Mesenchymal stem cell (in vitro differentiated cells and primary cell): ENCODE data around the gene LRIT1.

Experiments
- DNase-seq: peaks from one replicate; pipeline ENCODE4 v3.0.0-alpha.2; 2013
- H2AFZ ChIP-seq: one replicate; pipeline ENCODE4 v1.6.1; 2013; ENCODE audit warnings: low read depth, mild to moderate bottlenecking, control low read depth, inconsistent platforms, low read length, moderate library complexity
- H2AK5ac ChIP-seq: 2 replicates; pipeline ENCODE4 v1.6.1; 2013; ENCODE audit warnings: low read length, moderate library complexity, mild to moderate bottlenecking, inconsistent platforms; ENCODE audit not compliant: severe bottlenecking
- H2BK120ac ChIP-seq: one replicate; pipeline ENCODE4 v1.6.1; 2013; ENCODE audit warnings: low read depth, mild to moderate bottlenecking, inconsistent platforms, low read length, moderate library complexity
- H2BK12ac ChIP-seq, 2 experiments: one replicate each; pipeline ENCODE4 v1.6.1; 2013; ENCODE audit warnings: inconsistent platforms in 2 of 2, low read length in 2 of 2, mild to moderate bottlenecking in 2 of 2, moderate library complexity in 2 of 2, control low read depth in 1 of 2
- H2BK15ac ChIP-seq: one replicate; pipeline ENCODE4 v1.6.1; 2013; ENCODE audit warnings: mild to moderate bottlenecking, low read depth, inconsistent platforms; ENCODE audit not compliant: poor library complexity, severe bottlenecking
- H2BK5ac ChIP-seq: 2 replicates; pipeline ENCODE4 v1.6.1; 2013; ENCODE audit warnings: low read depth, mild to moderate bottlenecking, low read length, control low read depth, inconsistent platforms; ENCODE audit not compliant: poor library complexity, severe bottlenecking
- H3K14ac ChIP-seq, 2 experiments: one replicate each; pipeline ENCODE4 v1.6.1; 2013; ENCODE audit warnings: inconsistent platforms in 2 of 2, low read length in 2 of 2, control low read depth in 1 of 2, mild to moderate bottlenecking in 1 of 2, moderate library complexity in 1 of 2
- H3K18ac ChIP-seq, 2 experiments: one replicate each; pipeline ENCODE4 v1.6.1; 2013; ENCODE audit warnings: inconsistent platforms in 2 of 2, low read length in 2 of 2, control low read depth in 1 of 2, low read depth in 1 of 2, mild to moderate bottlenecking in 1 of 2
- H3K23ac ChIP-seq, 2 experiments: one replicate each; pipeline ENCODE4 v1.6.1; 2013; ENCODE audit warnings: inconsistent platforms in 2 of 2, low read length in 2 of 2, mild to moderate bottlenecking in 2 of 2, moderate library complexity in 2 of 2, control low read depth in 1 of 2
- H3K27ac ChIP-seq: 2 replicates; pipeline ENCODE4 v1.5.1; 2013; ENCODE audit warnings: mild to moderate bottlenecking, moderate library complexity, low read length, control low read depth, inconsistent platforms; ENCODE audit not compliant: poor library complexity, severe bottlenecking
- H3K27me3 ChIP-seq, 2 experiments: 2 replicates each; pipeline versions ENCODE4 v1.6.1 to v1.7.0; 2013; ENCODE audit warnings: low read length in 2 of 2, mild to moderate bottlenecking in 2 of 2, moderate library complexity in 2 of 2, control low read depth in 1 of 2, inconsistent platforms in 1 of 2; ENCODE audit not compliant: control insufficient read depth in 1 of 2, insufficient read depth in 1 of 2
- H3K36me3 ChIP-seq, 2 experiments: 2 replicates each; pipeline versions ENCODE4 v1.6.1 to v1.7.0; 2013; ENCODE audit warnings: low read length in 2 of 2, control low read depth in 1 of 2, inconsistent platforms in 1 of 2, low read depth in 1 of 2, mild to moderate bottlenecking in 1 of 2; ENCODE audit not compliant: insufficient read depth in 2 of 2, control insufficient read depth in 1 of 2
- H3K4ac ChIP-seq, 2 experiments: one replicate each; pipeline ENCODE4 v1.6.1; 2013; ENCODE audit warnings: inconsistent platforms in 2 of 2, low read length in 2 of 2, mild to moderate bottlenecking in 2 of 2, moderate library complexity in 2 of 2, control low read depth in 1 of 2, low read depth in 1 of 2
- H3K4me1 ChIP-seq: 2 replicates; pipeline ENCODE4 v1.6.1; 2013; ENCODE audit warnings: low read depth, low read length, control low read depth; ENCODE audit not compliant: control insufficient read depth, insufficient read depth
- H3K4me2 ChIP-seq: 2 replicates; pipeline ENCODE4 v1.6.1; 2013; ENCODE audit warnings: low read length, mild to moderate bottlenecking, inconsistent platforms; ENCODE audit not compliant: poor library complexity, severe bottlenecking
- H3K4me3 ChIP-seq, 2 experiments: 2 replicates each; pipeline versions ENCODE4 v1.5.1 to v1.7.0; 2013; ENCODE audit warnings: low read length in 2 of 2, mild to moderate bottlenecking in 2 of 2, control low read depth in 1 of 2, low read depth in 1 of 2; ENCODE audit not compliant: insufficient read depth in 1 of 2
- H3K79me1 ChIP-seq: replicated peaks from 2 replicates; pipeline ENCODE4 v1.6.1; 2013; ENCODE audit warnings: mild to moderate bottlenecking, control low read depth, low read length, inconsistent platforms; ENCODE audit not compliant: poor library complexity, severe bottlenecking
- H3K9ac ChIP-seq: 2 replicates; pipeline ENCODE4 v1.7.0; 2013; ENCODE audit warnings: mild to moderate bottlenecking, low read length, moderate library complexity
- H3K9me3 ChIP-seq: 2 replicates; pipeline ENCODE4 v1.7.0; 2013; ENCODE audit warnings: mild to moderate bottlenecking, low read length; ENCODE audit not compliant: control insufficient read depth
- H4K8ac ChIP-seq: one replicate; pipeline ENCODE4 v1.6.1; 2013; ENCODE audit warnings: inconsistent platforms, mild to moderate bottlenecking, low read length, moderate library complexity
- H4K91ac ChIP-seq: one replicate; pipeline ENCODE4 v1.6.1; 2013; ENCODE audit warnings: mild to moderate bottlenecking, low read length, inconsistent platforms
- WGBS: methylation state at CpG from one replicate; pipeline ENCODE4 v1.1.7; 2013; ENCODE audit warnings: mixed read lengths; 5-methylcytosine and 5-hydroxymethylcytosine counted together

The LRIT1 gene

GRCh38 chr10:84263716-84264115 is 22.4 kb upstream of the LRIT1 start:
- H3K9me3 ChIP-seq: no peaks in the 10 kb centered on the region
- no peak overlapping the region for H2BK12ac ChIP-seq

GRCh38 chr10:84262190-84262956 is 21.0 kb upstream of the LRIT1 start:
- Histone ChIP-seq H3K4me1 (peaks cover 2% of the 10 kb centered on the region), H2BK15ac (no peak overlapping the region), H2AFZ (no peak overlapping the region), H3K9me3 (no peaks in the 10 kb centered on the region), H3K4me2 (no peak overlapping the region), H3K79me1 (no peaks in the 10 kb centered on the region), H3K4ac (no peak overlapping the region), H3K27me3 (peaks cover 24 to 38% of the 10 kb centered on the region in 2 experiments), H2BK5ac (no peak overlapping the region), H3K4me3 (no peak overlapping the region), H3K23ac (no peak overlapping the region), H3K18ac (no peak overlapping the region), H4K91ac (no peak overlapping the region), H2BK120ac (no peak overlapping the region), H3K36me3 (no peaks in the 10 kb centered on the region), H4K8ac (no peak overlapping the region), H2AK5ac (no peak overlapping the region), H3K27ac (no peak overlapping the region), H2BK12ac (no peak overlapping the region), H3K14ac (no peak overlapping the region), H3K9ac (no peak overlapping the region)
- 86% methylated on average over 12 of the region's 13 CpGs for WGBS
- no peak for DNase-seq

More at GRCh38 chr10:84263716-84264115, 22.4 kb upstream of the LRIT1 start:
- Histone ChIP-seq H4K8ac (no peak overlapping the region), H3K9ac (no peak overlapping the region), H3K14ac (no peak overlapping the region), H3K27ac (no peak overlapping the region), H2BK15ac (no peak overlapping the region), H3K4me2 (no peak overlapping the region), H3K79me1 (no peaks in the 10 kb centered on the region), H3K4me1 (peaks cover 2% of the 10 kb centered on the region), H3K18ac (no peak overlapping the region), H3K23ac (no peak overlapping the region), H2BK5ac (no peak overlapping the region), H3K4me3 (no peak overlapping the region), H2AFZ (no peak overlapping the region), H3K36me3 (no peaks in the 10 kb centered on the region), H2BK120ac (no peak overlapping the region), H3K4ac (no peak overlapping the region), H4K91ac (no peak overlapping the region), H2AK5ac (no peak overlapping the region), H3K27me3 (peaks cover 24 to 26% of the 10 kb centered on the region in 2 experiments)
- WGBS: 82% methylated on average over 4 of the region's 5 CpGs
- DNase-seq: no peak

GRCh38 chr10:84261236-84261915 is 20.0 kb upstream of the LRIT1 start:
- H2AFZ ChIP-seq: no peak overlapping the region
- no peak overlapping the region for H2BK5ac ChIP-seq
- no peak overlapping the region for H3K4ac ChIP-seq
- H2AK5ac ChIP-seq: no peak overlapping the region
- H3K14ac ChIP-seq: no peak overlapping the region
- H3K79me1 ChIP-seq: no peaks in the 10 kb centered on the region
- peaks cover 2% of the 10 kb centered on the region for H3K4me1 ChIP-seq
- no peak overlapping the region for H4K8ac ChIP-seq
- no peak overlapping the region for H2BK120ac ChIP-seq
- no peak overlapping the region for H3K4me3 ChIP-seq
- no peak overlapping the region for H2BK12ac ChIP-seq
- H3K23ac ChIP-seq: no peak overlapping the region
- H3K27me3 ChIP-seq: peaks cover 24 to 38% of the 10 kb centered on the region in 2 experiments
- no peak overlapping the region for H3K9ac ChIP-seq
- no peaks in the 10 kb centered on the region for H3K36me3 ChIP-seq
- H2BK15ac ChIP-seq: no peak overlapping the region
- H3K4me2 ChIP-seq: no peak overlapping the region
- DNase-seq: no peak
- 83% methylated on average over 6 of the region's 7 CpGs for WGBS
- H3K18ac ChIP-seq: no peak overlapping the region
- no peak overlapping the region for H4K91ac ChIP-seq
- H3K27ac ChIP-seq: no peak overlapping the region
- H3K9me3 ChIP-seq: no peaks in the 10 kb centered on the region

GRCh38 chr10:84258034-84258695 is 16.8 kb upstream of the LRIT1 start:
- H3K4me2 ChIP-seq: no peak overlapping the region
- 74% methylated on average over 7 of the region's 7 CpGs for WGBS
- no peak overlapping the region for H2BK120ac ChIP-seq
- H3K9ac ChIP-seq: no peak overlapping the region
- H3K4me3 ChIP-seq: no peak overlapping the region
- no peaks in the 10 kb centered on the region for H3K4me1 ChIP-seq
- no peak overlapping the region for H3K14ac ChIP-seq
- no peak overlapping the region for H2BK15ac ChIP-seq
- H4K91ac ChIP-seq: no peak overlapping the region
- no peak overlapping the region for H3K18ac ChIP-seq
- H2AFZ ChIP-seq: no peak overlapping the region
- no peak overlapping the region for H2BK5ac ChIP-seq
- H3K4ac ChIP-seq: no peak overlapping the region
- peaks cover 18 to 52% of the 10 kb centered on the region in 2 experiments for H3K27me3 ChIP-seq
- no peak overlapping the region for H3K23ac ChIP-seq
- H2BK12ac ChIP-seq: no peak overlapping the region
- no peaks in the 10 kb centered on the region for H3K79me1 ChIP-seq
- no peaks in the 10 kb centered on the region for H3K9me3 ChIP-seq
- H3K36me3 ChIP-seq: no peaks in the 10 kb centered on the region
- H3K27ac ChIP-seq: no peak overlapping the region
- no peak for DNase-seq
- no peak overlapping the region for H4K8ac ChIP-seq
- no peak overlapping the region for H2AK5ac ChIP-seq
